HepG2 (cell line): Measurements from ENCODE around the gene PEX10. TPM values are rescaled to one million over a fixed set of nuclear protein-coding genes. Genes with fewer than 3 reads are reported as not detected.
A peak's percentile ranks its signal among the peaks of the same experiment; 100 is the strongest.

Experiments used
- ATF1 ChIP-seq: IDR thresholded peaks from 2 replicates; pipeline ENCODE4 v1.6.1; 2016; ENCODE audit warnings: mild to moderate bottlenecking, control low read depth
- ELF1 ChIP-seq: sonication (generic); formaldehyde crosslinking; IDR thresholded peaks from 2 replicates; pipeline ENCODE4 v1.4.0; 2020; ENCODE audit warnings: missing genetic modification reagents
- FOSL1 ChIP-seq: sonication (generic); formaldehyde crosslinking; IDR thresholded peaks from 2 replicates; pipeline ENCODE4 v1.9.0; 2021; ENCODE audit warnings: missing genetic modification reagents, borderline replicate concordance
- GATAD2A ChIP-seq: IDR thresholded peaks from 2 replicates; pipeline ENCODE4 v1.6.1; 2016
- IKZF4 ChIP-seq: sonication (generic); formaldehyde crosslinking; IDR thresholded peaks from 2 replicates; pipeline ENCODE4 v1.5.1; 2020; ENCODE audit warnings: borderline replicate concordance, mild to moderate bottlenecking, low read depth, missing genetic modification reagents; ENCODE audit errors: not compliant biosample characterization
- KAT7 ChIP-seq: IDR thresholded peaks from 2 replicates; pipeline ENCODE4 v1.6.1; 2018; ENCODE audit warnings: borderline replicate concordance, missing compliant biosample characterization
- KAT8 ChIP-seq: IDR thresholded peaks from 2 replicates; pipeline ENCODE4 v1.6.1; 2016; ENCODE audit warnings: missing genetic modification reagents, missing compliant biosample characterization
- KDM5A ChIP-seq: fragments of 200-600 bp; sonication (generic); IDR thresholded peaks from 2 replicates; pipeline ENCODE4 v1.7.0; 2018; ENCODE audit warnings: antibody characterized with exemption, mild to moderate bottlenecking, low read length, borderline replicate concordance
- KLF12 ChIP-seq: sonication (generic); formaldehyde crosslinking; IDR thresholded peaks from 2 replicates; pipeline ENCODE4 v1.4.0; 2020; ENCODE audit warnings: missing genetic modification reagents, borderline replicate concordance
- PRPF4 ChIP-seq: fragments of 200-400 bp; formaldehyde crosslinking; IDR thresholded peaks from 2 replicates; pipeline ENCODE4 v1.6.1; 2016; ENCODE audit warnings: low read length, low read depth; ENCODE audit not compliant: poor library complexity, severe bottlenecking
- RFX1 ChIP-seq: fragments of 450-650 bp; IDR thresholded peaks from 2 replicates; pipeline ENCODE4 v1.6.1; 2017
- SKIL ChIP-seq: sonication (generic); formaldehyde crosslinking; IDR thresholded peaks from 2 replicates; pipeline ENCODE4 v1.8.0; 2022; ENCODE audit warnings: missing genetic modification reagents, mild to moderate bottlenecking, moderate library complexity, borderline replicate concordance
- SPEN ChIP-seq: sonication (generic); formaldehyde crosslinking; IDR thresholded peaks from 2 replicates; pipeline ENCODE4 v1.5.1; 2020; ENCODE audit warnings: low read depth, mild to moderate bottlenecking, missing genetic modification reagents
- SRF ChIP-seq: IDR thresholded peaks from 2 replicates; pipeline ENCODE4 v1.6.1; 2011; ENCODE audit warnings: mild to moderate bottlenecking, low read depth, low read length, moderate library complexity
- TEAD3 ChIP-seq: optimal IDR thresholded peaks from 2 replicates; pipeline ENCODE3; 2016; ENCODE audit warnings: borderline replicate concordance
- ZBTB38 ChIP-seq: sonication (generic); formaldehyde crosslinking; IDR thresholded peaks from 2 replicates; pipeline ENCODE4 v1.5.1; 2020; ENCODE audit warnings: mild to moderate bottlenecking, missing genetic modification reagents
- ZBTB42 ChIP-seq: sonication (generic); formaldehyde crosslinking; IDR thresholded peaks from 2 replicates; pipeline ENCODE4 v1.5.0; 2020; ENCODE audit warnings: mild to moderate bottlenecking, missing genetic modification reagents
- ZHX2 ChIP-seq, 2 experiments: sonication (generic) in 1 of 2; formaldehyde crosslinking in 1 of 2; IDR thresholded peaks; 2 replicates each; pipeline versions ENCODE4 v1.6.1 to v1.9.0; 2014 to 2022; ENCODE audit warnings: antibody characterized with exemption in 1 of 2, borderline replicate concordance in 1 of 2, inconsistent platforms in 1 of 2, low read depth in 1 of 2, missing genetic modification reagents in 1 of 2
- ZNF235 ChIP-seq: sonication (generic); formaldehyde crosslinking; IDR thresholded peaks from 2 replicates; pipeline ENCODE4 v1.8.1; 2023; ENCODE audit warnings: mild to moderate bottlenecking, missing genetic modification reagents, borderline replicate concordance
- ZNF460 ChIP-seq: sonication (generic); formaldehyde crosslinking; IDR thresholded peaks from 2 replicates; pipeline ENCODE4 v1.5.1; 2020; ENCODE audit warnings: missing genetic modification reagents, mild to moderate bottlenecking, borderline replicate concordance
- ZNF589 ChIP-seq: sonication (generic); formaldehyde crosslinking; conservative IDR thresholded peaks from 2 replicates; pipeline ENCODE4 v1.8.0; 2022; ENCODE audit warnings: mild to moderate bottlenecking, moderate library complexity, missing genetic modification reagents
- polyA plus RNA-seq, 8 experiments: library from polyadenylated mRNA; depleted of rRNA in 3 of 8; stranded (reverse) in 7 of 8; unstranded in 1 of 8; fragments of >200 nt; fragmentation: Illumina TruSeq in 4 of 8; extraction: Trizol in 4 of 8; gene quantifications; 2 replicates each; pipeline versions ENCODE4 v1.2.1 to v1.2.3, GENCODE V29; 2011 to 2016; ENCODE audit warnings: low read depth in 4 of 8, missing spikeins in 1 of 8, mixed read lengths in 1 of 8; ENCODE audit not compliant: insufficient read depth in 1 of 8
- total RNA-seq, 5 experiments: library from RNA; depleted of rRNA; stranded (reverse); fragments of >200 nt; fragmentation: Illumina TruSeq; extraction: Trizol; gene quantifications; 2 replicates each; pipeline ENCODE4 v1.2.3, GENCODE V29; 2016; ENCODE audit warnings: low read depth in 1 of 5
- TF ChIP-seq, protein P1 (sequence below): sonication (generic); formaldehyde crosslinking; IDR thresholded peaks from 2 replicates; pipeline ENCODE4 v1.4.0; 2020; ENCODE audit warnings: missing genetic modification reagents

Gene PEX10
- total and polyA plus RNA-seq, 2 of the 13 experiments (the other 11 are each of a cell fraction or from before 2014, with no cell fraction given), result 16.1 to 39.6 TPM

GRCh38 chr1:2412395-2412772 lies at the start of gene PEX10 (continued):
- TF ChIP-seq ZNF235 (CRISPR knock-in tag), result 0 out of 2 replicates have a peak, but pooled peaks have one; percentile 10
- TF ChIP-seq SKIL (CRISPR knock-in tag), result no peak
- peak; percentile 53 for TF ChIP-seq SRF
- TF ChIP-seq SPEN (CRISPR knock-in tag), result peak; percentile 95
- no peak for TF ChIP-seq RFX1
- peak; percentile 85 for TF ChIP-seq ZHX2 (IDR thresholded peaks at IDR 0.05; ENCODE audit: low read depth)
- TF ChIP-seq ZHX2 (CRISPR knock-in tag; IDR thresholded peaks at IDR 0.05; ENCODE audit: borderline replicate concordance), result no peak
- TF ChIP-seq, protein P1, sequence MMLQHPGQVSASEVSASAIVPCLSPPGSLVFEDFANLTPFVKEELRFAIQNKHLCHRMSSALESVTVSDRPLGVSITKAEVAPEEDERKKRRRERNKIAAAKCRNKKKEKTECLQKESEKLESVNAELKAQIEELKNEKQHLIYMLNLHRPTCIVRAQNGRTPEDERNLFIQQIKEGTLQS (CRISPR knock-in tag), result no peak
- peak; percentile 83 for TF ChIP-seq ATF1 (CRISPR knock-in tag)
- TF ChIP-seq KAT8 (CRISPR knock-in tag), result peak; percentile 88
- peak; percentile 14; the same call in 1 of the 2 replicates for TF ChIP-seq ZBTB38
- no peak for TF ChIP-seq PRPF4
- peak; percentile 89; the same call in 1 of the 2 replicates for TF ChIP-seq KLF12 (CRISPR knock-in tag)
- peak; percentile 18; the same call in 1 of the 2 replicates for TF ChIP-seq KAT7 (CRISPR knock-in tag)
- no peak for TF ChIP-seq ZBTB42 (CRISPR knock-in tag)
- 0 out of 2 replicates have a peak, but pooled peaks have one; percentile 44 for TF ChIP-seq ZNF589 (CRISPR knock-in tag)
- TF ChIP-seq KDM5A, result peak; percentile 98
- TF ChIP-seq GATAD2A (CRISPR knock-in tag), result no peak
- TF ChIP-seq ELF1 (CRISPR knock-in tag), result peak; percentile 72
- peak; percentile 40 for TF ChIP-seq TEAD3 (CRISPR knock-in tag)
- TF ChIP-seq ZNF460 (CRISPR knock-in tag), result no peak
- 0 out of 2 replicates have a peak, but pooled peaks have one; percentile 1 for TF ChIP-seq FOSL1 (CRISPR knock-in tag)
- peak; percentile 2 for TF ChIP-seq IKZF4 (CRISPR knock-in tag)
